Measurements from ENCODE around the gene MFSD6L.

MFSD6L gene, protein sequence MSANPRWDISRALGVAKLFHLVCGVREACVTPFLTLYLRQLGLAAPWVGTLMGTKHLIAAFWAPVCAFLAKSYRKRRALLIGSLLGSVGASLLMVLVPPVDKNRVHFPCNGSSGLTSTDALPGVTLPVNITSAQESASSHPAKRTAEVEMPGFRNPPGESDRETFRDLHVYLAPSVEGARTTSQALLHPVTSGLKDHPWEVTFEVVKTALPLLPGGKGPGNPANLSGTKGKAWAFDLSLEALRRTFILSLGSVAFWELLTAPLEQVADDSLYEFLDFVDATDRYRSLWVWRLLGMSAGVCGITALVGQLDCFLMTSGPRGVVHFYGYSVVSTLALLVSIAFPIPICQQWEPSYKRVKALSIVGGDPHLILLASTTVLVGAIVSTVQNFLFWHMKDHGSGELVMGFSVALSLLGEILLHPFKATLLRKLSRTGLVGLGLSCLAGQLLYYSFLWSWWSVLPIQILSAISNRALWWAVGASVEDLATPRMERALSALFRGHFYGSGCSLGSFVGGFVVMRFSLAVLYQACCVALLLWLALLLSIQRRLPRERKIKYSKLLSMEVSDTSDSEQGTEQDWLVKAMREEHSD

DNA sequence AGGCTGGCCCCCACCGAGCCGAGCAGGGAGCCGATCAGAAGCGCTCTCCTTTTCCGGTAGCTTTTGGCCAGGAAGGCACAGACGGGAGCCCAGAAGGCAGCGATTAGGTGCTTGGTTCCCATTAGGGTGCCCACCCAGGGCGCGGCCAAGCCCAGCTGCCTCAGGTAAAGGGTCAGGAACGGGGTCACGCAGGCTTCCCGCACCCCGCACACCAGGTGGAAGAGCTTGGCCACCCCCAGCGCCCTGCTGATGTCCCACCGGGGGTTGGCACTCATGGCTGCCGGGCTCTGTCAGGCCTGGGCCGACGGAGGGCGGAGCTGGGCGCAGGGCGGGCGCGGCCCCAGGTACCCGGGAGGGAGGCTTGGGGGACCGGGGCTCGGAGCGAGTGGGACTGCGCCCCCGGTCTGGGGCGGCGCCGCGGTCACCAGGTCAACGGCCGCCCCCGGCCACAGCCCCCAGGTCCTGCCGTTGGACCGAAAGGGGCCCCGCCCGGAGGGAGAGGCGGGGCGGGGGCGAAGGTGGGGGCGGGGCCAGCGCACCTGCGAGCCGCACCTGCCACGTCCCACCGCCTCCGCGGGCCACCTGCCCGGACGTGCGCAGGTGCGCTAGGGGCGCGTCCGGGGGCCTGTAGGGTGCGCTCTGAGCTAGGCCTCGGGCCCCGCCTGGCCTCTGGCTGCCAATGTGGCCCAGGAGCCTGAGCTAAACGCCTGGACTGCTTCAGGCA is at the start of gene MFSD6L:
Gene MFSD6L (minus strand): TSS at position 520 of the 724 bp plus-strand sequence. CDS start 245 bp downstream, at position 275.
- no peak for DNase-seq (ENCODE audit: low spot score)

- DNase-seq (ENCODE audit: low spot score), result no peak
Observed at GRCh38 chr17:8847891-8848290, 48.7 kb upstream of the MFSD6L start.

- DNase-seq (ENCODE audit: low spot score), result peak; percentile 58
Observed at GRCh38 chr17:8846768-8847211, 47.6 kb upstream of the MFSD6L start.

DNA sequence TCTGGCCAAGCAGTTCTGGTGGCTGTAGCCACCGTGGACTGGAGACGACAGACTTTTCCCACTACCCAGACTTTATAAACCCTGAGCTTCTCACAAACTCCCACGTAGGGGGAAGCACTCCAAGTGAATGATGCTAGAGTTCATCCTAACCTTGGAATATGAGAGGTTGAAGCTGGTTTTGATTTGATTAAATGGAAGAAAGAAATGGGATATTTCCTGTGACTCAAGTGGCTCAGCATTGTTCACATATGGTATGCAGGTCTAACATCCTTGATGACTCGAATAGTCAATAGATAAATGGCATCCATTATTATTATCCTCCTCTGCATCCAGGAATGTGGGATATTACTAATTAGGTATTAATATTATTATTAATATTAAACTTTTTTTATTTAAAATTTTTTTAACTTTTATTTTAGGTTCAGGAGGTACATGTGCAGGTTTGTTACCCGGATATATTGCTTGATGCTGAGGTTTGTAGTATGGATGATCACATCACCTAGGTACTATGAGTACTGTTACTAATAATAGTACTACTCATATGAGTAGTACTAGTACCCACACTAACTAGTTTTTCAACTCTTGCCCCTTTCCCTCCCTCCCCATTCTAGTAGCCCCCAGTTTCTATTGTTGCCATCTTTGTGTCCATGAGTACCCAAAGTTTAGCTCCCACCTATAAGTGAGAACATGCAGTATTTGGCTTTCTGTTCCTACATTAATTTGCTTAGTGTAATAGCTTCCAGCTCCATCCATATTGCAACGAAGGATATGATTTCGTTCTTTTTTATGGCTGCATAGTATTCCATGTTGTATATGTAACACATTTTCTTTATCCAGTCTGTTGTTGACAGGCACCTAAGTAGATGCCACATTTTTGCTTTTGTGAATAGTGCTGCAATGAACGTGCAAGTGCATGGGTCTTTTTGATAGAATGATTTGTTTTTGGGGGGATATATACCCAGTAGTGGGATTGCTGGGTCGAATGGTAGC is 45.4 kb upstream of the MFSD6L start:
- DNase-seq (ENCODE audit: low spot score), result no peak

DNA sequence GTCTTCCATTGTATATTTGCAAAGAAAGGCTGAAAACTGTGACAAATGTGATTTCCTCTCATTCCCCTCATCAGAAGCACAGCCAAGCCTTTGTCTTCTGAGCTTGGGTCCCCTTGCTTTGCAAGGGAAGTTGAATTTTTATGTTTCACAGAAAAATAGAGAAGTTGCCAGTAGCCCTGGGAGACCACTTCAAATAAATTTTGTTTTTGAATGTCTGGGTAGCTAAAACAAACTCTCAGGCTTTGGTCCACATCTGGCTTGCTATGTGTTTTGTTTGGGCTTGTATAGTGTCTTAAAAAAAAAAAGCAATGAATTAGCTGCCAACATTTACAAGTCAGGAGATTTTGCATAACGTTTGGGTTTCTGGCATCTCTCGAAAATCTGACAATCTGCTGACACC is 44.2 kb upstream of the MFSD6L start:
- DNase-seq (ENCODE audit: low spot score), result no peak

- DNase-seq (ENCODE audit: low spot score), result no peak
Observed at GRCh38 chr17:8841844-8842243, 42.7 kb upstream of the MFSD6L start.

GRCh38 chr17:8839410-8839935 is 40.3 kb upstream of the MFSD6L start:
- no peak for DNase-seq (ENCODE audit: low spot score)

GRCh38 chr17:8838551-8839095 is 39.5 kb upstream of the MFSD6L start:
- DNase-seq (ENCODE audit: low spot score), result no peak

DNA sequence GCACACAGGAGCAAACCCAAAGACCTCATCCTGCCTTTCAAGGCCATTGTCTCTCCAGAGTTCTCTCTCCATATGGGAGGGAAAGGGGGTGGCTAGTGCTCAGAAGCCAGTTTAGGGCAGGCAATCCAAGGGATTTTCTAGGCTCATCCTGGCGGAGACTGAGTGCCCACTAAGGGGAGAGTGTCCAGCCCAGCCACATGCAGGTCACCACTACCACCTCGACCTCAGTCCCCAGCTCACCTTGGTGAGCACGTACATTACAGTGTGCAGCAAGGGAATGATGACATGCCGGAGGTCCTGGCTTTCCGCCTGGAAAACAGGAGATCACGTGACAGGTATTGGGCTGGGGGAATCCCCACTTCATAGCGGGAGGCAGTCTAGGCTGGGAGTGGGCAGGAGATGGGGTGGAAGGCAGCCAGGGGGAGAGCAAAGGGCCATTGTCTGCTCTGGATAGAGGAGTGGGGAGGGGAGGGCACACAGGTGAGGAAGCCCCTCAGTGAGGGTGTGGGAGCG is 38.5 kb upstream of the MFSD6L start:
- no peak for DNase-seq (ENCODE audit: low spot score)

DNA sequence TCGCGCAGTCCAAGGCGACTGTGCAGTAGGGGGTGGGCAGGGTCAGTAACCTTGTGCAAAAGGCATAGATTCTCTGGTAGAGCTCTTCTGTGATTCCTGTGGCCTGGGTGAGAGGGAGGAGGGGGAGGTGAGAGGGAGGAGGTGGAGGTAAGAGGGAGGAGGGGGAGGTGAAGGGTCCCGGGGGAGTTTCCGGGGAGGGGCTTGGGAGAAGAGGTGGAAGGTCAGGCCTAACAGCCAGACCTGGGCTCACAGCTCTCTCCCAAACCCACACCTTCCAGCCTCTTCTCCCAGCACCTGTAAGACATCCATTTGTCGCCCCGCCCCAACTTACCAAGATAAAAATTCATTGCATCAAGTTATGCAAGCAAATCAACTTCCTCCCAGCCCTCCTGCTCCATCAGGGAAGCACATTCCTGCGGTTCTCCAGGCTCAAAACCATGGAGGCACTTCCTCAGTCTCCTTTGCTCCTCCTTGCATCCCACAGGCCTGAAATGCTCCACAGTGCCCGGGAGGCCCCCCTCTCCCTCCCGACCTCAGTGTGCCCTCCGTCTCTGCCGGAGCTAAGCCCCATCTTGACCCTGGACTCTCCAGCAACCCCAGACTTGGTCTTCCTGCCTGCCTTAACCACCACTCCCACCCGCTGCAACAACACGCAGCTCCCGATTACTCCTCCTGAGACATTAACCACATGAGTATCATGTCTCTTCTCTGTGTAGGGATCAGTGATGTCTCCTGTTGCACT is 37.8 kb upstream of the MFSD6L start:
- DNase-seq (ENCODE audit: low spot score), result peak; percentile 13

- DNase-seq (ENCODE audit: low spot score), result no peak
Observed at GRCh38 chr17:8835631-8836364, 36.6 kb upstream of the MFSD6L start.

DNA sequence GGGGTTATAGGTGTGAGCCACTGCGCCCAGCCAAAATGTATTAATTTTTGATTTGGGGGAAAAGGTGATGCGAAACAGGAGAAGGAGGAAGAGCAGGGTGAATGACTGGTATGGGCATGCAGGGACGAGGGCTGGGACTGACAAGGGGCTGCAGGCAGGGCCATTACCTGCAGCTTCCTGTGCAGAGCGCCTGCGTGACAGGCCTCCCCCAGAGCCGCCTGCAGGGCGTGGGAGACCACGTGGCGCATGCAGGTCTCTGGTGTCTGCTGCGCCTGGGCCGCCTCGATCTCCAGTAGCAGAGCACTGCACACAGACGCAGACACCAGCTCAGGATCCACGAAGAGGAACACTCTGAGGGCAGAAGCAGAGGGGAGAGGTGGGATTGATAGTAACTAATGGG is 35.9 kb upstream of the MFSD6L start:
- no peak for DNase-seq (ENCODE audit: low spot score)

DNA sequence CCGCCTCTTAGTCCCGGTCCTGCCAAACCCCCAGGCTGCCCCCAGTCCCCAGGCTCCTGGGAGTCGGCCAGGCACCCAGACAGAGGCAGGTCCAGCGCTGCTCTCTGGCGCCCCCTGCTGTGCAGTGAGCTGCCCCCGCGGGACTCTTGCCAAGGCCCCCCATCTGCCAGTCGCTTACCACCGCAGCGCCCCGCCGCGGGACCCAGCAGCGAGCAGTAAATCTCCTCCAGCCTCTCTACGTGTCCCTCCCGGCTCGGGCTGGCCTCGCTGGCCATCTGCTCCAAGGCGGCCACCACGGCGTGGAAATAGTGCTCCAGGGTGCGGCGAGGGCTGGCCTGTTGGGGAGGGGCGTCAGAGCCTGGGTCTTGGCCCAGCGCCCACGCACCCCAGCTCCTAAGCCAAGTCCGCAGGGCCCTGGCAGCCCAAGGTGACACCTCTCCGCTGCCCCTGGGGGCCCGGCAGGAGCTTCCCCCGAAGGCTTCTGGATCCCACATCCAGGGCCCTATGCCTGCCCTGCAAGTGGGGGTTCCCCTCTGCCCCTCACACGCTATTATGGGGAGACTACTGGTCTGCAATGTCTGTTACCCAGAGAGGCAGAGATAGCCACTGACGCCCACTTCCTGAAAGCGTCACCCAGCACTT is 33.7 kb upstream of the MFSD6L start:
- no peak for DNase-seq (ENCODE audit: low spot score)

DNA sequence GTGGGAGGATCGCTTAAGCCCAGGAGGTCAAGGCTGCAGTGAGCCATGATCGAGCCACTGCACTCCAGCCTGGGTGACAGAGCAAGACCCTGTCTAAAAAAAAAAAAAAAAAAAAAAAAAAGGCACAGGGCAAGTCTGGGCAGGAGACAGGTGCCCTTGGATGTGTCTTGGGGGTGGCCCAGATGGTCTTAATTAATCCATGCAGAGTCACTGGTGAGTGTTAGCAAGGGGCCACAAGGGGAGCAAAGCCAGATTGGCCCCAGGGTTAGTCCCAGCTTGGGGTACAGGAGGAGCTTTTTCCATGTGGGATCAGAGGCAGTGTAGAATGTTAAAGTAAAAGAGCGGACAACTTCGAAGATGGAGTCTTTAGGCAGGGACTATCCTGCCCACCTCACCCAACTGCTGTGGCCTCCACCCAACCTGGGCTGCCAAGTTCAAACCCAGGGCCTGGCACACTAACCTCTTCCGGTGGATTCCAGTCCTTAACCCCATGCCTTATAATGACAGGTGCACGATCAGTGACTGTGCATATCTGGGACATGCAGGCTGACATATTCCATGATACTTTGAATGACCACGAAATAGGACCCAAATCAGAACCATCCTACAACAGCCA is 32.2 kb upstream of the MFSD6L start:
- no peak for DNase-seq (ENCODE audit: low spot score)

- no peak for DNase-seq (ENCODE audit: low spot score)
Observed at GRCh38 chr17:8830141-8830540, 31.0 kb upstream of the MFSD6L start.

GRCh38 chr17:8829036-8829941 is 30.1 kb upstream of the MFSD6L start:
- DNase-seq (ENCODE audit: low spot score), result no peak

GRCh38 chr17:8828517-8828875 is 29.3 kb upstream of the MFSD6L start:
- DNase-seq (ENCODE audit: low spot score), result no peak
